SK-N-MC (cell line): Measurements from ENCODE around the gene NRXN3.

ENCODE experiments used
- EZH2 ChIP-seq: fragments of 200-600 bp; sonication (generic); IDR thresholded peaks from one replicate; pipeline ENCODE4 v1.6.1; 2017; ENCODE audit warnings: antibody characterized with exemption
- FOXP2 ChIP-seq: optimal IDR thresholded peaks from 2 replicates; pipeline ENCODE3; 2011; ENCODE audit warnings: mild to moderate bottlenecking, moderate library complexity; ENCODE audit not compliant: insufficient read depth; ENCODE audit errors: extremely low read length, control extremely low read depth
- POLR2AphosphoS5 ChIP-seq: IDR thresholded peaks from 2 replicates; pipeline ENCODE4 v1.6.1; 2012; ENCODE audit warnings: mild to moderate bottlenecking, low read depth, low read length, borderline replicate concordance

DNA sequence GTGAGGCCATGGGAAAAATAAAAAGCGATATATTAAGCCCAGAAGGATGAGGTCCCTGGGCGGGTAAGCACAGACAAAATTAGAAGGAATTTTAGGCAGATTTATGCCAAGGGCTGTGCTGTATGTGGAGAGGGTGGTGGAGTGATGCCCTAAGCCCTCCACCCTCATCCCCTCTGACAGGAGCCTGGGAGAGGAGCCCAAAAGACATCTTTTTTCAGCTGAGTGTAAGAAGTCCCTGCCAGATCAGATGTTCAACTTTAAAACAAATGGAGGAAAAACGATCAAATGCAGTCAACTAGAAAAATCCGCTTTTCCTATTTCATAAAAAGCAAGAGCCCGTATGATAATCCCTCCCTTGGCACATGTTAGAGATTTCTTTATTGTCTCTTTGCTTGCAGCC lies 47.7 kb upstream of the NRXN3 start:
- no peak for TF ChIP-seq EZH2
- TF ChIP-seq POLR2AphosphoS5 = no peak
- no peak for TF ChIP-seq FOXP2
